Measurements from ENCODE around the gene UBL3. TPM values are rescaled to one million over a fixed set of nuclear protein-coding genes. Genes with fewer than 3 reads are reported as not detected.

The UBL3 gene
- total RNA-seq, 1 experiment from 2014 or later = 10.7 TPM

DNA sequence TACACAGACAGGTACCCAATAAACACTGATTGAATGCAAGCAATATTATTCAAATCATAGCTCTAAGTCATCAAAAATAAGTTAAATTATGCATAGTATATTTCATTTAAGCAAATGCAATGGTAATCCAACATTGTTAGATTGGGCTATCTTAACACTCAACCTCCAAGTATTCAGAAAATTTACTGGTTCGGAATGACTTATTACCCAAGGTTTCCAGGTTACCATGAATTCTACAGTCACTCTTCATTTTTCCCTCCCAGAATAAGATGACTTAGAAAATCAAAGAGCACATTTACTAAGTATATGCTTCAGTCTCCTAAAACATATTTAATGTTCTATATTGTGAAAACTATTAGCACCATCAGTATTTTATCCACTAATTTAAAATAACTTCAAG, 6.0 kb downstream of the UBL3 start:
- no peaks in the 10 kb centered on the region for H3K36me3 ChIP-seq (ENCODE audit: control insufficient read depth in 1 of 2, insufficient read depth in 2 of 2, low read length in 2 of 2)
- H3K79me2 ChIP-seq (ENCODE audit: insufficient read depth, low read length) = peaks cover 34% of the 10 kb centered on the region
- no peak overlapping the region for H3K4me3 ChIP-seq (replicated peaks in 1 of 2; ENCODE audit: low read depth in 1 of 2, low read length in 2 of 2)
- no peak overlapping the region for H3K4me2 ChIP-seq (ENCODE audit: low read length)
- H3K9me2 ChIP-seq (ENCODE audit: insufficient read depth) = no peaks in the 10 kb centered on the region
- ChIA-PET RAD21 (ENCODE audit: low non-redundant PET in 1 of 2, low total read pairs in 2 of 2, uncharacterized antibody in 2 of 2, unreplicated experiment in 2 of 2) (no interaction called here), POLR2A (no interaction called here), CTCF (interaction anchor here (0.6 to 1.6 kb wide), 6 partner anchors 12 to 1888 kb away, joined by 3 to 5 read pairs (median 3); no protein-coding TSS in a partner anchor)
- no peak for ATAC-seq
- intact Hi-C loops (cut with micrococcal nuclease) = loop anchor here (2.0 to 10.0 kb wide), 2 partner anchors 250 to 270 kb away; partner anchors contain the start of gene SLC7A1
- H3K4me1 ChIP-seq (ENCODE audit: control insufficient read depth in 1 of 2, insufficient read depth in 2 of 2, low read length in 2 of 2) = peaks cover 0 to 5% of the 10 kb centered on the region in 2 experiments; a peak in 2 of 4 replicates
- H3K27ac ChIP-seq (ENCODE audit: low read depth, low read length) = no peak overlapping the region
- BruUV-seq (replicated peaks) = no TSS peak
- no peak overlapping the region for H3K9ac ChIP-seq (ENCODE audit: low read length)
- no peaks in the 10 kb centered on the region for H3K27me3 ChIP-seq (ENCODE audit: insufficient read depth, low read length)
- H3K9me3 ChIP-seq (ENCODE audit: control insufficient read depth in 1 of 2, insufficient read depth in 1 of 2, low read depth in 1 of 2, low read length in 2 of 2) = no peaks in the 10 kb centered on the region
- no peaks in the 10 kb centered on the region for H4K20me1 ChIP-seq (ENCODE audit: insufficient read depth)
- H2AFZ ChIP-seq (ENCODE audit: low read depth, low read length, poor library complexity, severe bottlenecking) = no peak overlapping the region
- no peak for DNase-seq (ENCODE audit: low read depth, low spot score)
- no peak for TF ChIP-seq FOSL1 (IDR thresholded peaks at IDR 0.05; ENCODE audit: low read depth)
- TF ChIP-seq, protein P1, sequence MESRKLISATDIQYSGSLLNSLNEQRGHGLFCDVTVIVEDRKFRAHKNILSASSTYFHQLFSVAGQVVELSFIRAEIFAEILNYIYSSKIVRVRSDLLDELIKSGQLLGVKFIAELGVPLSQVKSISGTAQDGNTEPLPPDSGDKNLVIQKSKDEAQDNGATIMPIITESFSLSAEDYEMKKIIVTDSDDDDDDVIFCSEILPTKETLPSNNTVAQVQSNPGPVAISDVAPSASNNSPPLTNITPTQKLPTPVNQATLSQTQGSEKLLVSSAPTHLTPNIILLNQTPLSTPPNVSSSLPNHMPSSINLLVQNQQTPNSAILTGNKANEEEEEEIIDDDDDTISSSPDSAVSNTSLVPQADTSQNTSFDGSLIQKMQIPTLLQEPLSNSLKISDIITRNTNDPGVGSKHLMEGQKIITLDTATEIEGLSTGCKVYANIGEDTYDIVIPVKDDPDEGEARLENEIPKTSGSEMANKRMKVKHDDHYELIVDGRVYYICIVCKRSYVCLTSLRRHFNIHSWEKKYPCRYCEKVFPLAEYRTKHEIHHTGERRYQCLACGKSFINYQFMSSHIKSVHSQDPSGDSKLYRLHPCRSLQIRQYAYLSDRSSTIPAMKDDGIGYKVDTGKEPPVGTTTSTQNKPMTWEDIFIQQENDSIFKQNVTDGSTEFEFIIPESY (IDR thresholded peaks at IDR 0.05; ENCODE audit: extremely low read depth, insufficient replicate concordance, low read length) = no peak
- TF ChIP-seq RAD21 (IDR thresholded peaks at IDR 0.05; ENCODE audit: low read depth) = no peak
- TF ChIP-seq, protein P2, sequence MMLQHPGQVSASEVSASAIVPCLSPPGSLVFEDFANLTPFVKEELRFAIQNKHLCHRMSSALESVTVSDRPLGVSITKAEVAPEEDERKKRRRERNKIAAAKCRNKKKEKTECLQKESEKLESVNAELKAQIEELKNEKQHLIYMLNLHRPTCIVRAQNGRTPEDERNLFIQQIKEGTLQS (IDR thresholded peaks at IDR 0.05) = no peak
- TF ChIP-seq ELF1 (IDR thresholded peaks at IDR 0.05; ENCODE audit: borderline replicate concordance, low read depth) = no peak
- TF ChIP-seq EZH2 (IDR thresholded peaks at IDR 0.05) = no peak
- no peak for TF ChIP-seq CBX3 (IDR thresholded peaks at IDR 0.05; ENCODE audit: low read depth)

DNA sequence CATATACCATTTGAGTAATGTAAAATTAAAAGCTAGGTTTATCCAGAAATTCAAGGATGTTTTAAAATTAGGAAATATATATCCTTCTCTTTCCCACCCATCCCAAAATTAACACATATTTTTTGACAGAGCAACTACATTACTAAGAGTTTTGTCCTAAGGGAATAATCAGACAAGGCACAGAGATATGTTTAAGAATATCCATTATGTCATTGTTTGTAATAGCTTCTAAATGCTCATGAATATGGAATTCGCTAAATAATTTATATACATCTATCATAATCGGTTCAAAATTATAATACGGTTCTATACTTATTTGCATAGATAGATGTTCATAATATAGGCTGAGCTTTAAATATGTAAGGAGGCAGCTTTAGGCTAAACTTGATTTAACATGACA, 9.8 kb downstream of the UBL3 start:
- ATAC-seq (no peak), DNase-seq (ENCODE audit: low read depth, low spot score) (no peak)
- Histone ChIP-seq H3K79me2 (ENCODE audit: insufficient read depth, low read length) (peaks cover 19% of the 10 kb centered on the region; the same call in 1 of the 2 replicates), H3K4me1 (ENCODE audit: control insufficient read depth in 1 of 2, insufficient read depth in 2 of 2, low read length in 2 of 2) (no peaks in the 10 kb centered on the region), H3K4me2 (ENCODE audit: low read length) (no peak overlapping the region), H3K4me3 (replicated peaks in 1 of 2; ENCODE audit: low read depth in 1 of 2, low read length in 2 of 2) (no peak overlapping the region), H3K9me2 (ENCODE audit: insufficient read depth) (no peaks in the 10 kb centered on the region), H3K27ac (ENCODE audit: low read depth, low read length) (no peak overlapping the region), H3K9ac (ENCODE audit: low read length) (no peak overlapping the region), H3K27me3 (ENCODE audit: insufficient read depth, low read length) (no peaks in the 10 kb centered on the region), H4K20me1 (ENCODE audit: insufficient read depth) (no peaks in the 10 kb centered on the region), H3K36me3 (ENCODE audit: control insufficient read depth in 1 of 2, insufficient read depth in 2 of 2, low read length in 2 of 2) (no peaks in the 10 kb centered on the region), H2AFZ (ENCODE audit: low read depth, low read length, poor library complexity, severe bottlenecking) (no peak overlapping the region), H3K9me3 (ENCODE audit: control insufficient read depth in 1 of 2, insufficient read depth in 1 of 2, low read depth in 1 of 2, low read length in 2 of 2) (no peaks in the 10 kb centered on the region)
- TF ChIP-seq, protein P3, sequence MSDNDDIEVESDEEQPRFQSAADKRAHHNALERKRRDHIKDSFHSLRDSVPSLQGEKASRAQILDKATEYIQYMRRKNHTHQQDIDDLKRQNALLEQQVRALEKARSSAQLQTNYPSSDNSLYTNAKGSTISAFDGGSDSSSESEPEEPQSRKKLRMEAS (IDR thresholded peaks at IDR 0.05) = no peak
- TF ChIP-seq SP1 (IDR thresholded peaks at IDR 0.05; ENCODE audit: low read depth) = no peak
- TF ChIP-seq, protein P1 (IDR thresholded peaks at IDR 0.05; ENCODE audit: extremely low read depth, insufficient replicate concordance, low read length) = no peak
- POLR2A ChIA-PET = interaction anchor here (0.6 kb wide), 1 partner anchor 466 kb away, joined by 4 read pairs; no protein-coding TSS in a partner anchor
- CTCF ChIA-PET = interaction anchor here (1.6 kb wide), 1 partner anchor 70 kb away, joined by 5 read pairs; no protein-coding TSS in a partner anchor
- intact Hi-C loops (cut with micrococcal nuclease) = loop anchor here (10.0 kb wide), 1 partner anchor 246 kb away; the partner anchor contains the start of gene SLC7A1
- no TSS peak for BruUV-seq (replicated peaks)
- RAD21 ChIA-PET (ENCODE audit: low non-redundant PET in 1 of 2, low total read pairs in 2 of 2, uncharacterized antibody in 2 of 2, unreplicated experiment in 2 of 2) = no interaction called here
